Smooth muscle cell (in vitro differentiated cells): ENCODE measurements around the gene WDR62. TPM values are rescaled to one million over a fixed set of nuclear protein-coding genes. Genes with fewer than 3 reads are reported as not detected.

Experiments used
- DNase-seq: peaks from one replicate; lab custom pipeline; 2025; ENCODE audit not compliant: unreplicated experiment; lab: John Stamatoyannopoulos, UW
- H2AFZ ChIP-seq: fragments of 200-600 bp; sonication (generic); 2 replicates; pipeline ENCODE4 v1.6.0; 2016; ENCODE audit warnings: antibody characterized with exemption, low read depth, mild to moderate bottlenecking
- H3F3A ChIP-seq: fragments of 200-600 bp; sonication (generic); 2 replicates; pipeline ENCODE4 v1.6.0; 2017; ENCODE audit warnings: antibody characterized with exemption, low read depth
- H3K27ac ChIP-seq: fragments of 200-600 bp; sonication (generic); 2 replicates; pipeline ENCODE4 v1.5.1; 2016; ENCODE audit warnings: low read depth, mild to moderate bottlenecking
- H3K27me3 ChIP-seq: fragments of 200-600 bp; sonication (generic); 2 replicates; pipeline ENCODE4 v1.6.1; 2016; ENCODE audit warnings: low read depth, mild to moderate bottlenecking
- H3K36me3 ChIP-seq: fragments of 200-600 bp; sonication (generic); 2 replicates; pipeline ENCODE4 v1.5.1; 2016; ENCODE audit warnings: low read depth
- H3K4me1 ChIP-seq: fragments of 200-600 bp; sonication (generic); 2 replicates; pipeline ENCODE4 v1.5.1; 2016; ENCODE audit warnings: low read depth
- H3K4me2 ChIP-seq: fragments of 200-600 bp; sonication (generic); 2 replicates; pipeline ENCODE4 v1.6.0; 2016; ENCODE audit warnings: mild to moderate bottlenecking
- H3K4me3 ChIP-seq: fragments of 200-600 bp; sonication (generic); 2 replicates; pipeline ENCODE4 v1.5.1; 2016; ENCODE audit warnings: mild to moderate bottlenecking
- H3K79me2 ChIP-seq: fragments of 200-600 bp; sonication (generic); 2 replicates; pipeline ENCODE4 v1.6.0; 2016; ENCODE audit warnings: low read depth, mild to moderate bottlenecking
- H3K9ac ChIP-seq: fragments of 200-600 bp; sonication (generic); 2 replicates; pipeline ENCODE4 v1.6.0; 2016; ENCODE audit warnings: low read depth
- H3K9me3 ChIP-seq: fragments of 200-600 bp; sonication (generic); replicated peaks from 2 replicates; pipeline ENCODE4 v1.5.1; 2016; ENCODE audit warnings: low read depth
- H4K20me1 ChIP-seq: fragments of 200-600 bp; sonication (generic); 2 replicates; pipeline ENCODE4 v1.6.0; 2016; ENCODE audit warnings: low read depth
- CTCF ChIP-seq: fragments of 200-600 bp; sonication (generic); IDR thresholded peaks from 2 replicates; pipeline ENCODE4 v1.5.1; 2017; ENCODE audit warnings: borderline replicate concordance, mild to moderate bottlenecking, antibody characterized with exemption; ENCODE audit not compliant: insufficient read depth, poor library complexity, severe bottlenecking
- WGBS: methylation state at CpG from one replicate; pipeline ENCODE4 v1.1.7; 2016; ENCODE audit warnings: low lambda C conversion rate; 5-methylcytosine and 5-hydroxymethylcytosine counted together
- polyA plus RNA-seq: library from polyadenylated mRNA; unstranded; fragments of >200 nt; fragmentation: Nextera tagmentation; extraction: Ambion mirVana; gene quantifications from 2 replicates; pipeline ENCODE4 v1.2.1, GENCODE V29; 2016
- total RNA-seq: library from RNA; depleted of rRNA; stranded (reverse); fragments of >200 nt; gene quantifications from 2 replicates; pipeline ENCODE4 v1.2.3, GENCODE V29; 2014

Gene WDR62
- total and polyA plus RNA-seq, 2 experiments from 2014 or later = 1.5 to 4.6 TPM

DNA sequence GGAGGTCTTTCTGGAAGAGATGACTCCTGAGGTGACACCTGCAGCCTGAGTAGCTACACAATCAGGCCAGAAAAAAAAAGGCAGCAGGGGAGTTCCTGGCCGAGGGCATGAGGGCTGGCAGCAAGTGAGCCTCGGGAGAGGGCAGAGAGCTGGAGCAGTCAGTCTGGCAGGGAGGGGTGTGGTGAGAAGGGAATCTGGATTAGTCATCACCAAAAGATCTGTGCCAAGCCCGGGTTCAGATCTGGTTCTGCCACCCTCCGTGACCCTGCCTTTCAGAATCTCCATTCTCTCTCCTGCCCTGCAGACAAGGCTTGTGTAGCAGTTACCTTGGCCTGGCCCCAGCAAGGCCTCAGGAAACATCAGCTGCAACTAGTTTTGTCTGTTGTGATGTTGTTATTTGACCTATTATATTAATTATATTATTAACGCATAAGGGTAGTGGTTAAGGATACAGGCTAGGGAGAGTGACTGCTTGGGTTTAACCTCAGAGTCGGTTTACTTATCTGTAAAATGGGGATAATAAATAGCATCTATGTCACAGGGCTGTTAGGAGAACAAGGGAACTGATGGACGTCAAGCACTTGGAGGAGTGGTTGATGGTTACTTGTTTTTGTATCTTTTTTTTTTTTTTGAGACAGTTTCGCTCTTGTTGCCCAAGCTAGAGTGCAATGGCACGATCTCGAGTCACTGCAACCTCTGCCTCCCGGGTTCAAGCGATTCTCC, 82.4 kb downstream of the WDR62 start:
- Histone ChIP-seq H3K9ac (no peak overlapping the region), H3K4me3 (no peak overlapping the region), H3K27ac (no peak overlapping the region), H3K9me3 (no peaks in the 10 kb centered on the region), H4K20me1 (peaks cover 11% of the 10 kb centered on the region), H3K79me2 (peaks cover 18% of the 10 kb centered on the region), H3K27me3 (no peaks in the 10 kb centered on the region), H3K4me2 (no peak overlapping the region), H3K36me3 (no peaks in the 10 kb centered on the region), H2AFZ (no peak overlapping the region), H3K4me1 (no peaks in the 10 kb centered on the region), H3F3A (peaks cover 5% of the 10 kb centered on the region)
- TF ChIP-seq CTCF = no peak
- 86% methylated on average over 11 of the region's 12 CpGs for WGBS
- DNase-seq = no peak

GRCh38 chr19:36139120-36139472, 84.4 kb downstream of the WDR62 start:
- no peak for DNase-seq
- H3K36me3 ChIP-seq = no peaks in the 10 kb centered on the region
- H3K9me3 ChIP-seq = no peaks in the 10 kb centered on the region
- H3K4me3 ChIP-seq = peak overlapping the region; percentile 97
- WGBS = 62% methylated on average over 7 of the region's 7 CpGs
- peak overlapping the region; percentile 94 for H3K27ac ChIP-seq
- H3K9ac ChIP-seq = no peak overlapping the region
- no peaks in the 10 kb centered on the region for H3K27me3 ChIP-seq
- H3K4me1 ChIP-seq = no peaks in the 10 kb centered on the region
- peaks cover 5% of the 10 kb centered on the region for H3F3A ChIP-seq
- H3K79me2 ChIP-seq = peaks cover 24% of the 10 kb centered on the region
- H4K20me1 ChIP-seq = peaks cover 21% of the 10 kb centered on the region
- no peak for TF ChIP-seq CTCF
- H2AFZ ChIP-seq = peak overlapping the region; percentile 82
- H3K4me2 ChIP-seq = peak overlapping the region; percentile 94

DNA sequence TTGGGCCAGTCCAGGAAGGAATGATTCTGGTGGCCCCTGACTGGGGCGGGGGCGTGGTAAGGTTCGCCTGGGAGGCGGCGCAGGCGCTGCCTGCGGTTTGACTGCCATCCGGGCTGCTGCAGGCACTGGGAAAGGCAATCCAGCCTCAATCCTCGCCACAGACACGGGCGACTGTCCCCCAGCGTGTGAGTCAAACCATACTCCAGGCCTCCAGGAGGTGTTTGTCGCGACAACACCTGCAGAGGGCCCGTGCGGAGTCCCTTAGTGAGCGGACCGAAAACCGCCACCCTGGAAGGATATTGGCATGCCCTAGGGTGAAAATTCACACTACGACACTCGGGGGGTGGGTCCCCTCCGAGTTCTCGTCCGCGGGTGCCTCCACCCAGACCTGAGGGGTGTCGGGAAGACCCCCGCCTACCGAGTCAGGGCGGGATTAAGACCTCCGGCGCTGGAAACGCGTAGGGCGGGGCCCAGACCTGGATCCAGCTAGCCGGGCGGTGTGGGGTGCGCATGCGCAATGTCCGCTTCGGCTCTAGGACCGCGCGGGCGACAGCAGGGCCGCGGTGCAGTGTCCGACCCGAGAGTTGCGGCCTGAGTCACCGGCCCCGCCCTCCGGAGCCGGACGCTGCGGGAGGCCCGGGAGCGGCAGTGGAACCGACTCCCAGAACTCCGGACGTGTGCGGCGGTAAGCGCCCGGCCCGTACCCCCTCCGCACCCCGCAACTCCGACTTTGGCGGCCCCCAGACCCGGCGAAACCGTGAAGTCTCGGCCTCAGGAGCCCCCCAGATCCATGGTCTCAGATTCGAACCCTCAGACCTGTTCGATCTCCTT, 85.0 kb downstream of the WDR62 start, which contains the start of gene CAPNS1:
Gene CAPNS1 (plus strand): TSS at position 594 of the 831 bp plus-strand sequence. CDS start 946 bp downstream, outside the sequence.
- H3K4me2 ChIP-seq = peak within 1 kb of the TSS; percentile 94
- WGBS = under 1% methylated on average over 67 of the region's 75 CpGs
- no peaks in the 10 kb centered on the region for H3K9me3 ChIP-seq
- peak within 1 kb of the TSS; percentile 97 for H3K9ac ChIP-seq
- peaks cover 30% of the 10 kb centered on the region for H3K79me2 ChIP-seq
- no peak for TF ChIP-seq CTCF
- peak; percentile 87 for DNase-seq
- H3K36me3 ChIP-seq = peaks cover under 1% of the 10 kb centered on the region
- H3K27me3 ChIP-seq = no peaks in the 10 kb centered on the region
- peak within 1 kb of the TSS; percentile 94 for H3K27ac ChIP-seq
- peak within 1 kb of the TSS; percentile 97 for H3K4me3 ChIP-seq
- H3K4me1 ChIP-seq = no peaks in the 10 kb centered on the region
- peak within 1 kb of the TSS; percentile 82 for H2AFZ ChIP-seq
- H3F3A ChIP-seq = peaks cover 5% of the 10 kb centered on the region
- peaks cover 24% of the 10 kb centered on the region for H4K20me1 ChIP-seq
